SK-N-MC (cell line): ENCODE results near the gene SPATA22.

Source experiments
- EZH2 ChIP-seq: fragments of 200-600 bp; sonication (generic); IDR thresholded peaks from one replicate; pipeline ENCODE4 v1.6.1; 2017; ENCODE audit warnings: antibody characterized with exemption
- FOXP2 ChIP-seq: optimal IDR thresholded peaks from 2 replicates; pipeline ENCODE3; 2011; ENCODE audit warnings: mild to moderate bottlenecking, moderate library complexity; ENCODE audit not compliant: insufficient read depth; ENCODE audit errors: extremely low read length, control extremely low read depth
- POLR2AphosphoS5 ChIP-seq: IDR thresholded peaks from 2 replicates; pipeline ENCODE4 v1.6.1; 2012; ENCODE audit warnings: mild to moderate bottlenecking, low read depth, low read length, borderline replicate concordance

- TF ChIP-seq POLR2AphosphoS5 (no peak), EZH2 (no peak), FOXP2 (no peak)
These were observed 38.5 kb upstream of the SPATA22 start for GRCh38 chr17:3510090-3510489.
